ENCODE measurements around the gene LPIN1. TPM values are rescaled to one million over a fixed set of nuclear protein-coding genes. Genes with fewer than 3 reads are reported as not detected.

LPIN1 gene
- total RNA-seq, 1 experiment from 2014 or later, result 4.4 TPM

GRCh38 chr2:11832531-11832930 is 86.1 kb downstream of the LPIN1 start:
- H3K4me2 ChIP-seq (ENCODE audit: insufficient read depth, insufficient read length, low read length), result no peak overlapping the region
- no peak overlapping the region for H3K4me3 Mint-ChIP-seq

More at GRCh38 chr2:11832531-11832930, 86.1 kb downstream of the LPIN1 start:
- no peak overlapping the region for H2BK5ac ChIP-seq (ENCODE audit: insufficient read length, low read length)
- no peak overlapping the region for H3K4ac ChIP-seq (ENCODE audit: low read depth, low read length)
- H3K27ac Mint-ChIP-seq, result no peak overlapping the region
- H3K14ac ChIP-seq (ENCODE audit: insufficient read depth, low read length), result no peak overlapping the region
- no peak overlapping the region for H3K27ac ChIP-seq (ENCODE audit: insufficient read length, low read depth, low read length)
- no peak overlapping the region for H2BK20ac ChIP-seq (ENCODE audit: low read depth, low read length, poor library complexity, severe bottlenecking)
- no peak overlapping the region for H2BK120ac ChIP-seq (ENCODE audit: low read depth, low read length, poor library complexity, severe bottlenecking)
- H4K20me1 ChIP-seq (ENCODE audit: control insufficient read depth, insufficient read depth, insufficient read length), result no peaks in the 10 kb centered on the region
- H4K8ac ChIP-seq (replicated peaks; ENCODE audit: insufficient read length, low read depth, low read length), result no peak overlapping the region
- no peak for DNase-seq
- H2AK5ac ChIP-seq (ENCODE audit: insufficient read length, low read length), result no peak overlapping the region
- no peak overlapping the region for H2BK15ac ChIP-seq (ENCODE audit: low read depth, low read length)
- H4K91ac ChIP-seq (ENCODE audit: insufficient read length, low read depth, low read length), result no peak overlapping the region
- no peaks in the 10 kb centered on the region for H3K27me3 ChIP-seq (ENCODE audit: insufficient read depth, low read length)
- H3K4me1 ChIP-seq (ENCODE audit: insufficient read depth, low read length), result peaks cover 8% of the 10 kb centered on the region; the same call in 1 of the 2 replicates
- no peaks in the 10 kb centered on the region for H3K9me3 ChIP-seq (ENCODE audit: control insufficient read depth, low read depth, low read length)
- H3K9me3 Mint-ChIP-seq, result peaks cover 0 to 2% of the 10 kb centered on the region in 2 experiments; a peak in 4 of 5 replicates
- 0 out of 7 replicates have a peak, but pooled peaks cover 0 to 2% (median 0%) of the 10 kb centered on the region in 3 experiments for H3K36me3 Mint-ChIP-seq (ENCODE audit: insufficient read depth in 1 of 3, low read depth in 3 of 3)
- no peak overlapping the region for H3K23ac ChIP-seq (ENCODE audit: insufficient read length, low read depth, low read length)
- no peaks in the 10 kb centered on the region for H3K79me2 ChIP-seq (ENCODE audit: insufficient read depth, low read length)
- H3K4me1 Mint-ChIP-seq, result peaks cover 16 to 25% of the 10 kb centered on the region in 2 experiments
- H3K9ac ChIP-seq (ENCODE audit: extremely low read depth, insufficient read length, low read length), result no peak overlapping the region
- no peaks in the 10 kb centered on the region for H3K79me1 ChIP-seq (ENCODE audit: insufficient read depth, low read depth, low read length, poor library complexity, severe bottlenecking)
- no peak overlapping the region for H2AFZ ChIP-seq (ENCODE audit: low read length)
- WGBS (ENCODE audit: extremely low coverage, insufficient read length, low lambda C conversion rate), result no CpG with 5 or more reads among the region's 5 CpGs
- H3K27me3 Mint-ChIP-seq (ENCODE audit: low read depth), result no peaks in the 10 kb centered on the region; the same call in 1 of the 2 replicates
- H3K23me2 ChIP-seq (ENCODE audit: insufficient read length, low read depth, low read length, poor library complexity, severe bottlenecking), result peaks cover 3% of the 10 kb centered on the region
- H3K18ac ChIP-seq (ENCODE audit: insufficient read length, low read depth, low read length), result no peak overlapping the region
- no peak overlapping the region for H3K56ac ChIP-seq (ENCODE audit: insufficient read length, low read depth, low read length)
- no peak for TF ChIP-seq CTCF (conservative IDR thresholded peaks at IDR 0.05)
- H4K5ac ChIP-seq (ENCODE audit: insufficient read length, low read depth, low read length), result no peak overlapping the region
- H3T11ph ChIP-seq (ENCODE audit: low read length), result no peak overlapping the region
- no peak overlapping the region for H2BK12ac ChIP-seq (ENCODE audit: insufficient read length, low read depth, low read length)

All from H9 (cell line).